Fibroblast of skin of back (primary cell): ENCODE measurements around the gene ADGRB3. TPM values are rescaled to one million over a fixed set of nuclear protein-coding genes. Genes with fewer than 3 reads are reported as not detected.

Experiments
- DNase-seq: peaks from one replicate; pipeline ENCODE4 v3.0.0-alpha.2; 2013
- polyA plus RNA-seq, 2 experiments: library from polyadenylated mRNA; unstranded; fragments of 120-200 nt; gene quantifications; one replicate each; pipeline ENCODE4 v1.2.1, GENCODE V29; 2013; ENCODE audit not compliant: insufficient read length in 2 of 2

The ADGRB3 gene
- 0.22 TPM for polyA plus RNA-seq (2013, experiment 1 of 2; ENCODE audit: insufficient read length)
- 0.29 TPM for polyA plus RNA-seq (2013, experiment 2 of 2; ENCODE audit: insufficient read length)

DNA sequence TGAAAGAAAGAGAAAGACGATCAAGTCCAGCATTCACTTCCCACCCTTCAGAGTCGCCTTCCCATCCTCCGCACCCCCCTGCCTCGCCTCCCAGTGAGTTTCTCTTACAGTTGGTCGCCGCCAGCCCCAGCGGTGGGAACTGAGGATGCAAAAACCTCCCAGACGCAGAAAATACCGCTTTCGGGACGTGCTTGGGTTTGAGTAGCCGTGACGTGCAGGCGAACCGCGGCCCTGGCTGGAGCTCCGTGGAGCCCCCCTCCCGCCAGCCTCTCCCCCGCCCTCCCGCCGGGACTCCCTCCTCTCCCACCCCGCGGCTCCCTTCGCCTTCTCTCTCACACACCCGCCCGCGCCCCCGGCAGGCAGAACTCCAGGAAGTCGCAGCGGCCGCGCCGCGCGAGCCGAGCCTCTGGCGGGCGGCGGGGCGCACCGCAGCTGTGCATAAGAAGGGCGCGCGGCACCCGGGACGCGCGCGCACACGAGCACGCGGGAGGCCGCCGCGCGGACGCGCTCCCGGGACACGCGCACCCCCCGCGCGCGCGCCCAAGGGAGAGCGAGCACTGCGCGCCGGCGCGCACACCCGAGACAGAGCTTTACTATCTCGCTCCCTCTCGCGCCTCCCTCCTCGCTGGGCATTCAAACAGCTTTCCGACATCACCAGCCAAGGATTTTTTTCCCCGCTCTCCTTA lies at the start of gene ADGRB3:
TSS of gene ADGRB3 (plus strand) at position 557 of the 686 bp plus-strand sequence. CDS start 3,394 bp downstream, outside the sequence.
- peak; percentile 81 for DNase-seq

DNA sequence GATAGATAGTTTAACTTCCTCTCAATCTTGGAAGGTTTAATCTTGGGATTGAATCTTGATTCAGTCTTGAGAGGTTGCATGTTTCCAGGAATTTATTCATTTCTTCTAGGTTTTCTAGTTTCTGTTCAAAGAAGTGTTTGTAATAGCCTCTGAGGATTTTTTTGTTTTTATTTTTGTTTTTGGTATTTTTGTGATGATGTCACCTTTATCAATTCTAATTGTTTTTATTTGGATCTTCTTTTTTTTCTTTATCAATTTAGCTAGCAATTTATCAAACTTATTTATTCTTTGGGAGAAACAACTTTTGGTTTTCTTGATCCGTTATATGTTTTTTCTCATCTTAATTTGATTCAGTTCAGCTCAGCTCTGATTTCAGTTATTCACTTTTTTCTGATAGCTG lies 41.5 kb upstream of the ADGRB3 start:
- DNase-seq: no peak

DNA sequence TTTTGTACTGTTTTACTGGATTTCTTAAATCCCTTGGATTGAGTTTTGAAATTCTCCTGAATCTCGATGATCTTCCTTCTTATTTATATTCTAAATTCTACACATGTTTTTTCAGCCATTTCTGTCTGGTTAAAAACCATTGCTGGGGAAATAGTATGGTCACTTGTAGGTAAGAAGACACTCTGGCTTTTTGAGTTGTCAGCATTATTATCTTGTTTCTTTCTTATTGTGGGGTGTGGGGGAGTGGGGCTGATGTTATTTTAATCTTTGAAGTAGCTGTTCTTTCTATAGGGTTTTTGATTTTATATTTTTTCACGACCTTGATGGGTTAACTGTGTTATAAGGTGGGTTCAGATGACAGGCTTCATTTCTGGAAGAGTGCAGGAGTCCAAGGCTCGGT lies 37.4 kb upstream of the ADGRB3 start:
- no peak for DNase-seq

DNA sequence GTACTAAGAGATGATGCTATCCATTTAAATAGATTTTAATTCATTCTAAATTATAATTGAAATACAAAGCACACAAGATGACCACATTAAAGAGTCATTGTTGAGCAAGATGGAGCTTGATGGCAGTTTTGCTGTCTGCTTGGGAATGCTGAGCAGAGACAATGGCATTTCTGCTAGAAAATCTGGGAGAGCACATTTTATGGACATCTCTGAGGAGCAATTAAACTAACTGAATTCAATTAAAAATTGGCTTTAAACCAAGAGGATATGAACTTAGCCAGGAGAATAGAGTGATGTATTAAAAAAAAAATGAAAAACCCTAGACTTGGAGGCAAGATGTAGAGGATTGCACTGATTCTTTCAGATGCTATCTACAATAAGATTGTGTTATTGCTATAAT lies 19.1 kb upstream of the ADGRB3 start:
- DNase-seq: no peak

DNA sequence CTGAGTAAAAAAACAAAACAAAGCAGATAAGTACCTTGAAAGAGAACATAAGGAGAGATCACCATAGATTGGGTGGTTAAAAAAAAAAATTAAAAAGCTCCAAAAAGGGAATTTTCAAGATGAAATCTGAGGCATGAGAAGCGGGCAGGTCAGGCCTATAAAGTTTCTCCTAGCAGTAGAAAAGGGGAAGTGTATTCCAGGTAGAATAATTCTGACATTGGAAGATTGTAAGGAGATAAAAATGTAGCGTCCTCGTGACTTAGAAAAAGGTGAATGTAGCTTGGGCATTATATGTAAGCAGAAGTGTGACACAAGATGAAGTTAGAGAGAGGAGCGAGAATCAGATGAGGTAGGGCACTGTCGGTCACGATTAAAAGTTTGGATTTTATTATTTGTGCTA lies 9.1 kb upstream of the ADGRB3 start:
- DNase-seq: no peak

DNA sequence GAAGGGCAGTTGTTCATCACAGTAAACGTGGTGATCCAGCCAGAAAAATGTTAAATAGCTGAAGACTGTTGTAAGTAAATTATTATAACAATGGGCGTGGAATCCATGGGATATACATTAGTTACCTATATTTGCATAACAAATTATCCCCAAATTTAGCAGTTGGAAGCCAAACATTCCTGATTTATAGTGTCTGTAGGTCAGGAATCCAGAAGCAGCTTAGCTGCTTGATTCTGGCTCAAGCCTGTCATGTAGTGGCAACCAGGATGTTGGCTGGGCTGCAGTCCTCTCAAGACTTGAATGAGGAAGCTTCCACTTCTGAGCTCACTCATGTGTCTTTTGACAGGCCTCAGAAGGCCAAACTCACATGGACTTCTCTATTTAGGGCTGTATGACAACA lies 6.9 kb upstream of the ADGRB3 start:
- DNase-seq: no peak

DNA sequence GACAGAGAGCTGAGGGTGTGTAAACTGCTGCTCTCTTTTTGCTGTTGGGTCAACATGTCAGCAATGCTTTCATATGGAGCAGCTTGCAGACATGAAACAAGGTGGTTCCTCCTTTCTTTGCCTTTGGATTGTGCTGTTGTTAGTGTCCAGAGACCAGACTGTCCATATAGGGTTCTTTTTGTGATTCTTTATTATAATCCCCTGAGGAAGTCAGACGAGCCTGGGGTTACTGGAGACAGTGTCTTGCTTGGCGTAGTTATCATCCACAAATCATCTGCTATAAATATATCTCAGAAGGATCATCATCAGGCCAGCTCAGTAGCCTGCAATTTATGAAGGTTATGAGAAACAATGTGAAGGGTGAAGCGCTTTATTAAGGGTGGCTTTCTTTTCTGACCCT lies 2.3 kb upstream of the ADGRB3 start:
- DNase-seq: no peak

DNA sequence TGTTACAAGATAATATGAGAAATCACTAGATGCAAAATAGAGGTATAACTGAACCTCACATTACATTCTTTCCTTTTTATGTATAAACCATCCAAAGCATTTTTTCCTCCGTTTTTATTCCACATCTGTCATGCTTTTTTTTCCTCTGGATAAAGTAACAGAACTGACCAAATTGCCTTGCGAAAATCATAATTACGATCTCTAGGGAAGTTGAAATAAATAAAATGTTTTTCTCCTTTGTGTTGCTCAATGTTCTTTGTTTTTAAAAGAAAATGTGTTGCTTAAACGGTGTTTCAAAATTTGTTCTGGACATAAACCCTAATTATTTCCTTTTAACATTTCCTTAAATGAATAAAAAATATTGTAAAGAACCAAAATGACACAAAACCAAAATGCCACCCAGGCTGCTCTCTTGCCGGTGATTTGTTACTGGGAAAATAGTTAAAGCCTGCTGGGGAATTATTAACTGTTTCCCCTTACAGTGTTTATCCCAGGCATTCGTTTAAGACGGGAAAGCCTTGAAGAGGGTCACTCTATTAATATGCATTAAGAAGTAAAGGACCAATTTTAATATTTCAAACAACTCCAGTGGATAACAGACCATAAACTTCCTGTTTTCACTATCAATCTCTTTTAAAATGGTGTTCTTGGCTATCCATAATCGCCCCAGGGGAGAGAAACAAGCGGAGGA lies 1.7 kb upstream of the ADGRB3 start:
- DNase-seq: no peak

DNA sequence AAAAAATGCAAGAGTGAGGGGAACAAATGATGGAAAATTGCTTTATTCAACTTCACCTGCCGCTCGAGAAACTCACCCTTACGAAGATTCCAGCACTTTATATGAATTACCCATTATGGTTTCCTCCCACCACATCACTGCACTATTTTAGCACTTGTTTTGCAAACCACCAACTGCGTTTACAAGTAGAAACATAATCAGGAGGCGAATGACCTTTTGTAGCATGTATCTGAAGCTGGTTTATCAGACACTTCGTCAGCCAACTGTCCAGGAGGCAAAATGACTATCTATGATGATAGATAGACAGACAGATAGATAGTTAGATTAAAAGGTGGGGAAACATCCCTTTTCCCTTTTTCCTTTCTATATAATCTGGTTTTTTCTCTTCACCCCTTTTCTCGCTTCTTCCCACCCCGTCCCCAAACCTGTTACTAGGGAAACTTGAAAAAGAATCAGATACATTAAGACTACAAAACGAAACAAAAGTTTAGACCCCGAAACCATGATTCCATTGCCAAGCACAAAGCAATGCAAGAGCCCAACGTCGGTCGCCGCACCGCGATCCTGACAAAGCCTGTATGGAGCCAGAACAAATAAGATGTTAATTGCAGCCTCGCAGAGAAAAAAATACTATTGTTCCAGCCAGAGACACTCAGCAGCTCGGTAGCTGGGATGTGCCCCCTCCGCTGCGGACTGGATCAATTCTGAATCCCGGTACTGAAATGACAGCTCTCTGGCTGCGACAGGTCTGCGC lies 933 bp upstream of the ADGRB3 start:
- no peak for DNase-seq

DNA sequence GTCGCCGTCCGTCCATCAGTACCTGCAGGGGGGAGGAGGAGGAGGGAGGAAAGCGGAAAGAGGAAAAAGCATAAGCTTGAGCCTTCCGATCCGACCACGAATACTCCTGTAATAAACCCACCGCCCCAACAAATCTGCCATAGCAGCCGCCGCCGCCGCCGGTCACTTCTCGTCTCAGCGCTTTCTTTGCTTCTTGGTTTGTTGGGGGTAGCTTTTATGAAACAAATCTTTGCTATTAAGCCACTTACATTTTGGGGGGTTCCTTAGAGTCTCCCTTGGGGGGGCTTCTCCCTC lies 277 bp downstream of the ADGRB3 start:
- DNase-seq: no peak

DNA sequence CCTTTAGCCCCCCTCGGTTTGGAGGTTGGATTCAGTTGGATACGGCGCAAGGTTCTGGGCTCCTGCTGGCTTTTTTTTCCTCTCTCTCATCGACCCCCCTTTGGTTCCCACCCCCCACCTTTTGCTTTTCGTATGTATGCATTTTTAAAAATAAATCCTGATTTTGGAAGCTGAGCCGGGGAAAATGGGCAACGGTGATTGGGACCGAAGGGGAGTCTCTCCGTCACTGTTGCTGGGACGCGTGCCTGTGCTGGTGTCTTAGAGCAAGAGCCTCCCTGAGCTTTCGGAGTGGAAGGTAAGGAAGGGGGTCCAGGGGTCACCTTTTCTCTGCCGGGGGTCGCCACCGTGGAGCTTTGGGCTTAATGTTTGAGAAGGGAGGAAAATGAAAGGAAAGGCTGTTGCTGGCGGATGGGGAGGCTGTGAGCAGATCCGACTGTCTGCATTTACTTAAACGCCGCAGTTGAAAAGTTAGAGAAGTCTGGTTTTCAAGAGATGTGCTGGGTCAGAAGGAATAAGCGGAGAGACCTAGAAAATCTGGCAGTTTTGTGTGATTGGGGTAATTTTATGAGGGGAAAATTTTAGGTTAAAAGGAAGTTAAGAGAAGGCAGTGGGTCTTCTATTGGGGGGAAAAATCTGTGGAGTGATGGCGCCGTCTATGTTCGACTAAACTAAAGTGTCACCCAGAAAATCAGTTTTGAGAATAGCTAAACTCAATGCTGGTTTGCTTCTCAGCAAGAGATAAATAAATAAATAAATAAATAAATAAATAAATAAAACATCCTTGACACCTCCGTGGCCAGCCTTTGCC lies 828 bp downstream of the ADGRB3 start:
- peak; percentile 15 for DNase-seq

DNA sequence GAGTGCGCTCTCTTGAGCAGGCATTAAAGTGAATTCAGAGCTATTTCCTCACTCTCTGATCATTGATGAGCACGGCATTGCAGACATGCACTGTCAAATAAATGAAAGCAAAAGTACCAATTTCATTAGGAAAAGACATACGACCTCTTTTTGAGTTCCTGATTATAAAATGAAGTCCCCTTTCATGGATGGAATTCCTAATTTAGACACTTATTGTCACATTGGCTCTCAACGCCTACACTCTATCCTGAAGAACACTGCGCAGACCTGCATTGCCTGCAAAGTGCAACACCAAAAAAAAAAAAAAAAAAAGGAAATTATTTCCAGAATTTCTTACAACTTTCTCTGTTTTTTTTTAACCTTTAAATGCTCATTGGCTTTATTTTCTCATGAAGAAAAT lies 1.6 kb downstream of the ADGRB3 start:
- DNase-seq: no peak

DNA sequence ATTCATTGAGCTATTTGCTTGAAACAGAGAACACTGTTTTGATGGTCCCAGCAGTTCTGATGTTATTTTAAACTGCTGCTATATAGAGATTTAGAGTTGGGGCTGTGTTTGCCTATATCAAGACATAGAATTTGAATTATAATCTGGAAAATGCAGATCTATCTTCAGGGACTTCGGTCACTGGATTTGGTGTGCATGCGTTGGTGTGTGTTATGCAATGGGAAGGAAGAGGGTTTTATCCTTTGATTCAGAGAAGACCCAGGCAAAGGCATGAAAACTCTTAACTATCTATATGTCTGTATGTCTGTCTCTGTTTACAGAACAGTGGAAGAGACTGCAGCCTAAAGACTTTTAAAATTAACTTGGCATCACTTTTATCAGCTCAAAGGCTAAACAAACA lies 2.0 kb downstream of the ADGRB3 start:
- no peak for DNase-seq

DNA sequence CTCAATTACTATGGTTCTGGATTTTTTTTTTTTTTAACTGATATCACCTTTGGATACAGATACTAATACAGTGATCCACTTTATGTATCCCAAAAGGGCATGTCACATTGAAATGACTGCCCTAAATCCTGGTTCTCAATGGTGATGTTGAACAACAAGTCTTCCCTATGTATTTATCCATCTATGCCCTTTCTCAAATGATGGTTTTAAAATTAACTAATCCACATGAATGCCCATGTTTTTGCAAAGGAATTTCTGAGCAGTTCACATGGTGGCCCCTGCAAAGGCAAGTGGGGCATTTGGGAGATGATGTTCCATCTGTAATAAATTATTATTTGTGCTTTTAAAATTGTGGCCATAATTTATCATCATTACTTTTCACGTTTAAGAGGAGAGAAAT lies 2.7 kb downstream of the ADGRB3 start:
- no peak for DNase-seq

DNA sequence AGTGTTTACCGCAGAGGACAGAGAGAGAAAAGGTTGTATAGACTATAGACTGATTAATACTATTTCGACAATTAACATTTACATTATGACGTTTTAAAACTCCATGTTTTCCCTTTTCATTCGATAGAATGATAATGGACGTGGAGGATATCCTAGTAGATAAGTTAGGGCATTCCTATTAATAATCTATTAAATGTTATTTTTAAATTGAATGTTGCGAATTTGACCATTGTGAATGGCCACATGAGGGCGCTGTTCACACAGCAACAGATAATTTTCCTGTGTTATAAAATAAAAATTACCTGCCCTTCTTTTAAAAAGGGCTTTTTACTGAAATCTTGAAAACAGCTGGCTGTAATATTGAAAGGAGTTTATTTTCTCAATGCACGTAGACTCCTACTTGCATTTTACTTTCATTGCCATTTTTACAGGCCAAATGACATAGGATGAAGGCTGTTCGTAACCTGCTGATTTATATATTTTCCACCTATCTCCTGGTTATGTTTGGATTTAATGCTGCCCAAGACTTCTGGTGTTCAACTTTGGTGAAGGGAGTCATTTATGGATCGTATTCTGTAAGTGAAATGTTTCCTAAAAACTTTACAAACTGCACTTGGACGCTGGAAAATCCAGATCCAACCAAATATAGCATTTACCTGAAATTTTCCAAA lies 3.3 kb downstream of the ADGRB3 start:
- DNase-seq: peak; percentile 40

DNA sequence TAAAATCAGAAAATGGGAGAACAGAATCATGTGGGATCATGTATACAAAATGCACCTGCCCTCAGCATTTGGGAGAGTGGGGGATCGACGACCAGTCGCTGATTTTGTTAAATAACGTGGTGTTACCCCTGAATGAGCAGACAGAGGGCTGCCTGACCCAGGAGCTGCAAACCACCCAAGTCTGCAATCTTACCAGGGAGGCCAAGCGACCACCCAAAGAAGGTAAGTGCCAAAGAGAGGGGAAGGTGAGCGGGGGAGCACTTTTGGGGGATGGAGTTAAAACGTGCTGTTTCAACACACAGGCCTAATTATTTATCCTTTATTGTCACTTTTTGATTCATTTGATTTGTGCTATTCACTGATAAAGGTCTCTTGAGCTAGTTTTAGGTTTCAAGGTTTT lies 4.1 kb downstream of the ADGRB3 start:
- no peak for DNase-seq

DNA sequence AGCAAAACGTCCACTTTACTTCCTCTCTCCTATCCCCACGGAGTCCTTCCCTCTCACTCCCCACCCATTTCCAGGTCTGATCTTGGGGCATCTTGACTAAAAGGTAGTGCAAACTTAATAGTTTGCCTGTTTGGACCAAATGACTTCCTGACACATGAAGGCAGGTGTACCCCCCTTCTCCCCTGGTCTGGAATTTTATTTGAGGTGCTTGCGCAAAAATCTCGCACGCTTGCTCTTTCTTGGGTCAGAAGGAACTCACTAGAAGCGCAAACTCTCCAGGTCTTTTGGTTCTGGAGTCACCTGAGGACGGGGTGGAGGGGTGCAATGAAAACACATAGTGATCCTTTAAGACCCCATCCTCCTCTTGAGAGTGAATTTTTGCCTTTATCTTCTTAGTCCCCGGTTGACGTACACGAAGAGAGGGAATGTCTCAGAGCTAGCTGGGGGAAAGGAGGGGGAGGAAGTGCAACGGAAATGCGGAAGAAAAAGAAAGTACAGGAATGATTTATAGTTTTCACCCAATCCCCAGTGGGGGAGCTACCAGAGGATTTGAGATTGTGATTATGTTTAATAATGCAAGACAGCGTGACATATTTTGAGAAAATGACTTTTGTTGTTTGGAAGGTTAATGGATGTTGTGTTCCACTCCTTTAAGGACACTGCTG lies 4.9 kb downstream of the ADGRB3 start:
- no peak for DNase-seq

DNA sequence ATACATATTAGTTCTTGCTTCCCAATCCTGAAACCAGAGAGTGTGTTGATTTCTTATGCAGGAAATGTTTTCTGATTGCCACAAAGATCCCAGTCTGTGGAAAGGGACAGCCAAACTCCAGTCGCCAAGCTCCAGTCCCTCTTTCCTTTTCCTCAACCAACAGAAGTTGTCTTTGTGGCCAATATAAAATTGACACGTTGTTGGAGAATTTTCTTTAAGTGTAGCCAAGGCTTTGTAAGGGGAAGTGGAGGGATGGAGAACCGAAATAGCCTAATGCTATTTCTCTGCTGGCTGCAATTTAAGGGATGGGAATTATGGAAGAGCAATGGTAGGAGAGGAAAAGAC lies 5.4 kb downstream of the ADGRB3 start:
- no peak for DNase-seq

DNA sequence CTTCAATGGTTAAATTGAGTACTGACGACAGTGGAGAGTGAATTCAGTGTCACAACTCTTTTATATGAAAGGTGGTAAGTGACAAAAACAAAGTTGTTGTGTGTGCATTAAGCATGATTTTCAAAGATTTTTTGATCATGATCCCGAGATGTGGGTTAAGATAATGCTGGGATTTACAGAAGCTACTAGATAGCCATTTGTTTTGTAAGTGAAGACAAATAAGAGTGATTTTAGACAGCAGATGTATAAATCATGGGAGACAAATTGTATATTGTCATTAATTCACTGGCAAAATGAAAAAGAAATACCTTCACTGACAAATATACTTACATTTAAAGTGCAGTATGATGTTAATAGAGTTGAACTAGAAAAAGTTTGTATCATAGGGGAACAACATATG lies 6.1 kb downstream of the ADGRB3 start:
- DNase-seq: no peak

DNA sequence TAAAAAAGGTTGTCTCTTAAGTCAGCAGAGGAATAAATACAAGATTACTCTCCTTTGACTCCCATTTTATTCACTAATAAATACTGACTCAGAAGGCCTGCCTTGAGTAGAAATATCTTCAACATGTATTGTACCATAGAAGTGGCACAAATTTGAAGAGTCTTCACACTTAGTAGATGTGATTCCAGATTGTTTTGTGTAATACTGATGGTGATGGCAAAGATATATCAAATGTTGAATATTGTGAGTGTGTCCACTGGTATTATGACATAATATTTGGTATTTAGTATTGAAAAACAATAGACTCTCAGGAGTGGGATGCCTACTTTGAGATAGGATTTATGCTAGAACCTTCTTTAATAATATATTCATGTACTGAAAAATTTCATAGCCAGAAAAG lies 7.0 kb downstream of the ADGRB3 start:
- DNase-seq: no peak

DNA sequence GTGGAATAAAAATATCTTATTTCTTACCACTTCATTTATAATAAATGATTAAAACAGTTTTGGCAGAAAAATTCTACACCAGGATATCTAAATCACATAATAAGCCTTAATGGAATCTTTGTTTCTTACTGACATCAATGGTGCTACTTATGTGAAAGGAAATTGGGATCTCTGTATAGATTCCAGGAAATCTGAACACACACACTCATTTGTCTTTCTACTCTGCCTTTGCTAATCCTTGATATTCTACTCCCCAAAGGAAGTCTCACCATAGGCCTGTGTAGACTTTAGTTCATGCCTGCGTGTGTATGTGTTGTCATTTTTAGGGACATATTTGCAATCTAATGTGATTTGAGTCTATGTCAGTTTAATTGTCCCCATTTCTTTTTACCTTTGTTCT lies 7.9 kb downstream of the ADGRB3 start:
- no peak for DNase-seq

DNA sequence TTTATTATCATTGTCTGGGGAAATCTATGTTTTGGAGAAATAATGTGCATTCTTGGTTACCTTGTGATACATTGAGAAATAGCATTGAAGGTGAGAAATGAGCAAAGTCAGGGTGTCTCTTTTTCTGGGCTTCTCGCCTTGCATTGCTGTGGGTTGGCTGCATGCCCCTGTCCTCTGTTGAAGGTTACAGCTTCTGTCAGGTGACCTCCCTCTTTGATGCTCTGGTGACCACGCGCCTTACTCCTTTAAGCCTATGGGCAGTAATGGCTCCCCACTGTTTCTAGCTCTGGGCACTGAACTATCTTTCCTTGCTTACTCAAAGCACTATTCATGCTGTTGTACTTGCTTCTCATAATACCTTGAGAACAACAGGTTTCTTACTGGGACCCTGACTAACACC lies 14.6 kb downstream of the ADGRB3 start:
- DNase-seq: no peak
